Ecto neural progenitor cell (in vitro differentiated cells): Measurements from ENCODE around the gene MRPL50.

ENCODE experiments used
- DNase-seq: peaks from one replicate; pipeline ENCODE4 v3.0.0-alpha.2; 2018; ENCODE audit warnings: low spot score

MRPL50 gene

GRCh38 chr9:101375546-101375945 lies 22.9 kb downstream of the MRPL50 start:
- DNase-seq = no peak

DNA sequence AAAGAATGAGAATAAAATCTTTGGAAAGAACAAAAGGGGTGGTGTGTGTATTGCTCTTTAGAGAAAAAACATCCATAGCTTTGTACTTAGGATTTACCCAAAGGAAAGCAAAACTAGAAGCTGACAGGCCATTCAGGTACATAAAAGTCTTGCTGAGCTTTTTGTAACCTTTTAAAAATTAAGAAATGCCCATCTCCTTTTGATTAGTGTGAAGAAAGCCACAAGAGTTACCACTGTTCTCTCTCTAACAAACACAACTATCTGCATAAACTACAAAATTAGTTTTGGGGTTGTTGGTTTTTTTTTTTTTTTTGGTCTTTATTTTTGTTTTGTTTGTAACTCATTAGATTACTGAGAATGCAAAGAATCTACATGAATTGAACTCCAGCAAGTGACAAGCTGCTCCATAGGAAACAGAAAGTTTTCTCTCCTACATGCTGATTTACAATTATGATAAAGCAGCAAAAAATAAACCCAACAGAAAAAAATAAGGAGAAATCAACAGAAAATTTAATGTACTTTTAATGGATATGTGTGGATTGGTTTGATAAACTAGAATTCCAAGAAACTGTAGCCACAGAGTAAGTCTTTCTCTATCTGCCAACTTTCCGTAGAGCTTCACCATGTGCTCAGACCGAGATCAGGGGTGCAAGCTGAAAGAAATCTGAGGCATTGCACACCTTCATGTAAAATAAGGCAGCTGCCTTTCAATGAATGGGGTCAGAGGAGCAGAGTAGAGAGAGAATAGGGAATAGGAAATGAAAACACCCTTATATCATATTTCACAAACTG lies 25.9 kb downstream of the MRPL50 start:
- no peak for DNase-seq

- DNase-seq = no peak
Observed at GRCh38 chr9:101371813-101372212, 26.6 kb downstream of the MRPL50 start.

- DNase-seq = no peak
Observed at GRCh38 chr9:101369884-101370531, 28.4 kb downstream of the MRPL50 start.

- DNase-seq = no peak
Observed at GRCh38 chr9:101369286-101369685, 29.1 kb downstream of the MRPL50 start.

GRCh38 chr9:101367323-101367722 lies 31.1 kb downstream of the MRPL50 start:
- no peak for DNase-seq

DNA sequence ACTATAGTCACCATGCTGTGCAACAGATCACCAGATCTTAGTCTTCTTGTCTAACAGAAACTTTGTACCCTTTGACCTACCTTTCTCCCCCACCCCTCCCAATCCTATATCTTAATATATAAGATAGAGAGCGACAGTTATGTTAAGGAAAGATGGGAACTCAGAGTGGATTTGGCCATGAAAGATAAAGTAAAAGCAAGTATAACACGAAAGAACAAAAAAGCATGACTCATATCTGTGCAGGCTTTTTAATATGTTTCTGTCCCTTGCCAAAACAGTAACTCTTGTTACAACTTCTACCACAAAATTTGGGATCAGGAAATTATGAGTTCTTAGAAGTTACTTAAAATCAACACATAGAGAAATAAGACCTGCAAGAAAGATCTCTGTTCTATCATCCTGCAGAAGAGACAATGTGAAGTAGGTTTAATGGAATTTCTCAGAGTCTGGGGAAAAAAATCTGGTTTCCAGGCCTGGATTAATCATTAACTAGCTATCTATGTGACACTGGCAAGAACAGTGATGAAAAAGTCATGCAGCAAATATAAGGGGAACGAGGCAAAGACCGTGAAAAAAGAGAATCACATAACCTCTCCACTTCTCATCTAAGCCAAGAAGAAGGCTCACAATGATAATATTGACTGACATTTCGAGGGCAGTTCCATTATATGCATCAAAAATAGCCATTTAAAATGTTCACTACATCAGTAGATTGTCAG lies 32.2 kb downstream of the MRPL50 start:
- DNase-seq = no peak

DNA sequence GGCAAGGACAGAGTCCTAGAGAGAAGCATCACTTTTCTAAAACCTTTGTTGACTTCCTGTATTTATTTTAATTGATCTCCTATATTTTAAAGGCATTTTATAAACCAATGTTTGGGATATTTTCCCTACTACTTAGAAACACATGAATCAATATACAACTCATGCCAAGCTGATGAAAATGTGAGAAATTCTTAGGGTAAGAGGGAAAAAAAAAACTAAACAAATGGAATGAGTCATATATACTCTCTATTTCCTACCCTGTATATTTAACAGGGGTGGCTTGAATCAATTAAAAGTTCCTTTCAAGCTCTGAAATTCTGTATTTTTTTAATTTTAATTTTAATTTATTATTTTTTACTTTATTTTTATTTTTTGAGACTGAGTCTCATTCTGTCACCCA lies 33.2 kb downstream of the MRPL50 start:
- DNase-seq = no peak

GRCh38 chr9:101362450-101362849 lies 36.0 kb downstream of the MRPL50 start:
- no peak for DNase-seq

DNA sequence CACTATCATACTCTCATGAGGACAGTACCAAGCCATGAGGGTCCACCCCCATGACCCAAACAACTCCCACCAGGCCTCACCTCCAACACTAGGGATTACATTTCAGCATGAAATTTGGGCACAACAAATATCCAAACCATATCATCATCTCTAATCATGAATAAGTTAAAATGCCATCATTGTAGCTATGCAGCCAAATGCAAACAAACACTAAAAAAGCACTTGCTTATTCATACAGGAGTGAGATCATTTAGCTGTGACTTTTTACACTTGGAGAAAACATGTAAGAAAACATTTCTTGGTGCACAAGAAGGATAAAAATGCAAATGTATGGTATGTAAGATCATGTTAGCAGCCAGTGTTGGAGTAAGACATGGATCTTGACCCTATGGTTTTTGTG lies 37.8 kb downstream of the MRPL50 start:
- no peak for DNase-seq

DNA sequence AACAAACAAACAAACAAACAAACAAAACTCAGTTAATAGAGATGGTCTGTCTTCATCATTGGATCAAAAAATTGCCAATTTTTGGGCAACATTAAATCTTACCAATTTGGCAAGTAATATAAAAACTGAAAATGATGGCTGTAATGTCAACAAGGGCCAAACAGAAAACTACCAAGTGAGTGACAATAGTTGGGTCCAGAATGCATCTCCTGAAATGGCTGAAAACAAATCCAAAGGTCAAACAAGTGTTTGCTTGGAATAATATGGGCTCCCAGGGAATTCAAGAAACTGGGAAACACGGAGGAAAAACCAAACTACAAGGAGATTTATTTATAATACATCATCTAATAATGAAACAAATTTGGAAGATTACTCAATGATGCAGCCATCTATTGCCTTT lies 38.7 kb downstream of the MRPL50 start:
- no peak for DNase-seq

GRCh38 chr9:101356619-101357018 lies 41.8 kb downstream of the MRPL50 start:
- DNase-seq = no peak

GRCh38 chr9:101354765-101355708 lies 43.4 kb downstream of the MRPL50 start:
- no peak for DNase-seq

GRCh38 chr9:101354143-101354764 lies 44.2 kb downstream of the MRPL50 start:
- DNase-seq = no peak

GRCh38 chr9:101353683-101354082 lies 44.7 kb downstream of the MRPL50 start:
- no peak for DNase-seq

- no peak for DNase-seq
Observed at GRCh38 chr9:101352892-101353463, 45.4 kb downstream of the MRPL50 start.

- no peak for DNase-seq
Observed at GRCh38 chr9:101350285-101350684, 48.1 kb downstream of the MRPL50 start.

DNA sequence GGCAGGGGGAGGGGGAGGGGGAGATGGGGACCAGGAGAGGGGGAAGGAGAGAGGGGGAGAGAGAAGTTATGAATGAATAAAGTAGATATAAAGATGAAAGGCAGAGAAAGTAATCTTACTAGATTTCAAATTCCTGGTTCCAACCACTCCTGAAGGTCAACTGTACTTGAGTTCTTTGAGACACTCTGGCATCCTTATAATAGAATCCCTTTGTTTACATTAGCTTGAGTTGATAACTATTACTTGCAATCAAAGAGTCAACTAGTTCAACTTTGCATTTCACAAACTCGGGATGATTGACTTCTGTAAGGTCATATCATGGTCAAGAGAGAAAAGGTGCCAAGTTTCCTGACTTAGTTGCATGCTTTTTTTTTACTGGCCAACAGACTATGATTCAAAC lies 55.8 kb downstream of the MRPL50 start:
- DNase-seq = no peak

DNA sequence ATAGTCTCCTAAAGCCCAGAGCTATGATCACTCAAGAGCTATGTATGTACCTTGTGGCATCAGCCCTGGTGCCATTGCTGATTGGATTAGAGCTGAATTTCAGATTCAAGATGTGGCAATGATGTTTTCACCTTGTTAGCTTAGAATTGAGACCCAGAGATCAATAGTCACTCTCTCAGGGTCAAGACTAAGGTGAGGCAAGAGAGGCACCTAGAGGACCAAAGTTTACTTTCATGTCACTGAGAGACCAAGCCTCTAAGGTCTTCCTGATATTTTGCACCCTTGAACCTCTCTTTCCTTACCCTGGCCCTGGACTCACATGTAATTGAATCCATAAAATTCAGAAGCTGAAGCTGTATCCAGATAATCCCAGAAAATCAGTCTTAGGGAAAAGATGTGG lies 56.5 kb downstream of the MRPL50 start:
- no peak for DNase-seq
